ENCODE measurements around the gene TRAPPC13.
"Not testable (repeated sequence)": the region's sequence is repeated elsewhere in the genome, so short reads cannot be mapped to it uniquely, and the experiment has no call there.

Gene TRAPPC13

DNA sequence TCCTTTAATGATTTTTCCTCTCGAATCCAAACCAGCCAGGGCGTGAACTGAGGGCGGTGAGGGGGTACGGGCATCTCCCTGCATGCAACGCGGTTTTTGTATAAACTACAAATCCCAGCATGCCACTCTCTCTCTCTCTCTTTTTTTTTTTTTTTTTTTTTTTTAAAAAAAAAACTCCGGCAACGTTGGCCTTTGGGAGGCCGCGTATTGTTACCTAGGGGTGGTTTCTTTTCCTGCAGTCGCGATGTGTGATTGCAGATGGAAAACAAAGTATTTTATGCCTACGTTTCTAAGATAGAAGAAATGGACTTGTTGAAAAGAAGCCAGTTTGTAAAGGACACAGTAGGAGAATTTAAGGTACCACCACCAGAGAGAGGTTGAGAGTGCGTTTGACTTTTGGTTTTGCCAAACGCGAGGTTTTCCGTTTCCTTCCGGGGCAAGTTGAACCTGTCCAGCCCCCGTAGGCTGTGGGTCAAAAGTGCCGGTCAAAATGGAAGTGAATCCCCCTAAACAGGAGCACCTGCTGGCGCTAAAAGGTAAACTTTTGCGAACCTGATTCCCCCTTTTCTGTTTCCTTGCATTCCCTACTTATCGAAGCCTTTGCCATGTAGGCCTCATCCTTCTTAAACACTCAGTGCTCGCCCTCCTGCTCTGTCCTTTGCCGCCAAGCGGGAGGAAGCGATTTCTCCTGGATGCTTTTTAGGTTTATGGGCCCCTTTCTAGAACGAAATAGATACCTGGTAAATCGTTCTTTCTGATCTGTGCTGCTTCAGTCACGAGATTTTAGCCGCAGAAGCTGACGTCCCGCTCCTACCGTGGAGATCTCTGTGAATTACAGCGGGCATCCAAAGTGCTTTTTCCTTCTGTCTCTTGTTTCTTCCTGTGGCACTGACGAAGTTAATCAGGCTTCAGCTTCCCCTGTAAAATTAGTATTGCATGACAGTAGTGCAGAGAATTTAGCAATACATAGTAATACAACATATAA is at the start of gene TRAPPC13, which contains the start of gene SHLD3:
Gene TRAPPC13, plus strand, starts transcription at position 457 of the 985 bp plus-strand sequence. Its CDS starts 34 bp downstream, at position 491.
Gene SHLD3, plus strand, starts transcription at position 457 of the 985 bp plus-strand sequence. CDS start 4,561 bp downstream, outside the sequence.
- peak; percentile 91 to 92 for DNase-seq

DNA sequence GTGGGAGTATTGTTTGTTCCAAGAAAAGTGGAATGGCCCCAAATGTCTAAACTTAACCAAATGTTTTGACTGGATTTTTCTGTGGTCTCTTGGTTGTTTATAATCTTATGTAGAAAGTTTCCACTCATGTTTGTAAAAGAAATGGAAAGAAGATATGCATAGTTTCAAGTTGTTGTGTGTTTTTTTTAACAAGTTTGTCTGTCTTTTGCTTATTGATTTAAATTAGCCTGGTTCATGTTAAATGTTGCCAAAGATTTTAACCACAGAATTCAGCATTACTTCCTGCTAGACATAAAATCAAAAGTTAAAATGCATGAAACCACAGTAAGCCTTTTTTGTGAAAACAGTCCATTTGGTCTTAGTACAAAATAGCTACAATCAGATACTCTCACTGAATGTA is 47.7 kb upstream of the TRAPPC13 start:
- DNase-seq = no peak

DNA sequence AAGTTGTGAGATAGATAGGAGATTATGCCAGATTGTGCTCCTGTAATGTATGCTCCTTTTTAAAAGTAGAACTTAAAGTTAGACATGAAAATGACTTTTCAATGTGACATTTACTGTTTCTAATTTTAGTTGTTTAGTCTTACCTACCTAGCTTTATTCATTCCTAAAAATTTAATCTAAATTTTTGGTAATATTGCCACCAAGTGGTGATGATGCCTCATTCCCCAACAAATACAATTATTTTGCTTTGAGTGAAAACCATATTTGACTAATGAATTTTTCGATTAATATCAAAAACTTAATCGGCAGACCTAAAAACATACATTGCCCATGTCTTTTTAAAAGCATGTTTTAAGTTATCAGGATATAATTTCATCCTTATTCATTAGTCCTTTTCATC is 36.1 kb upstream of the TRAPPC13 start:
- no peak for DNase-seq

- DNase-seq = not testable (repeated sequence)
Observed at GRCh38 chr5:65601761-65602160, 23.1 kb upstream of the TRAPPC13 start.

DNA sequence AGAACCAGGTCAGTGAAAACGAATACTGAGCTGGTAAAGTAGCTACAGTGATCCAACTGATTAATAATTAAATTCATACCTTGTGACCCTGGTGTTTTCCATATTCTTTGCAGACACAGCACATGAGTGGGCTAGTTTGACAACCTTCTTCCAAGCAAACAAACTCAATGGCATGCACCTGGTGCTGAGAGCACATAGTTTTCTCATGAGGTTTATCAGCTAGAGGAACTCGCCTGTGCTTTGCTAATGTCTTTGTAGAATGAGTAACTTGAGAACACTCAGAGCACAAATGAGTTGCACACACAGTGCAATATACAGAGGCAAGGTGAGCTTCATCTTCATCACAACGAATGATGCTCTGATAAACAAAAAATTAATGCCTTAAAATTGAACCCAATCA is 13.3 kb upstream of the TRAPPC13 start:
- DNase-seq = no peak

GRCh38 chr5:65612298-65612907 is 12.4 kb upstream of the TRAPPC13 start:
- no peak for DNase-seq

DNA sequence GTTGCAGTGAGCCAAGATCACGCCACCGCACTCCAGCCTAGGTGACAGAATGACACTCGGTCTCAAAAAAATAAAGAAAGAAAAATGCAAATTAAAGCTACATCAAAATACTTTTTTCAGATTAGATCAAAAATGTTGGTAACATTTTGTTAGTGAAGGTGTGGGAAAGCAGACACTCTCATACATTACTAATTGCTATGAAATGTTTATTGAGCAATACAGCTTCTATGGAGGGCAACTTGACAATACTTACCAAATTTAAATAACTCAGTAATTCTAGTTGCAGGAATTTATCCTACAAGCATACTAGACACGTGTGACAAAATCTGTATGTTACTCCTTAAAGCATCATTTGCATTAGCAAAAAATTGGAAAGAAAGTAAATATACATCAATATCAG is 4.8 kb upstream of the TRAPPC13 start:
- no peak for DNase-seq

DNA sequence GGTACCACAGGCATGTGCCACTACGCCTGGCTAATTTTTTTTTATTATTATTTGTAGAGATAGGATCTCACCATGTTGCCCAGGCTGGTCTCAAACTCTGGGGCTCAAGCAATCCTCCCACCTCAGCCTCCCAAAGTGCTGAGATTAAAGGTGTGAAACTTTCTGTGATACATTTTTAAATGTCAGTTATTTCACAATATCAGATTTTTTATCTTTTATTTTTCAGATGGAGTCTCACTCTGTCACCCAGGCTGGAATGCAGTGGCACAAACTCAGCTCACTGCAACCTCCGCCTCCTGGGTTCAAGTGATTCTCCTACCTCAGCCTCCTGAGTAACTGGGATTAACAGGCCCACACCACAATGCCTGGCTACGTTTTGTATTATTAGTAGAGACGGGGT is 2.9 kb upstream of the TRAPPC13 start:
- DNase-seq = not testable (repeated sequence)

DNA sequence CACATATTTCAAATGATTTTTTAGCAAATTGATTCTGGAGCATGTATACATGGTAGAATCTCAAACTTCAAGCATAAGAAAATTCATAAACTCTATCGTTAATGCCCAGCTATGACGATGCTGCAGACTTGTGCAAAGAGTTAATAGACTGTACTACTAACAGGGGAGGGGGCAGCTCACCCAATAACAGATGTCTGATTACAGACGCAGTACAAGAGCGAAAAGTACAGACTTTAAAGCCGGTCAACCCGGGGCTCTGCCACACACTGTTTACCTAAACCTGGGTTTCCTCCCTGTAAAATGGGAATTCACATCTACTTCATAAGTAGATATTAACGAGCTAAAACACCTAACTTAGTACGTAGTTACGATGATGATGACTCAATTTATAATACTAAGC is 1.3 kb upstream of the TRAPPC13 start:
- DNase-seq = peak in 1 of 2 experiments; percentile 46

DNA sequence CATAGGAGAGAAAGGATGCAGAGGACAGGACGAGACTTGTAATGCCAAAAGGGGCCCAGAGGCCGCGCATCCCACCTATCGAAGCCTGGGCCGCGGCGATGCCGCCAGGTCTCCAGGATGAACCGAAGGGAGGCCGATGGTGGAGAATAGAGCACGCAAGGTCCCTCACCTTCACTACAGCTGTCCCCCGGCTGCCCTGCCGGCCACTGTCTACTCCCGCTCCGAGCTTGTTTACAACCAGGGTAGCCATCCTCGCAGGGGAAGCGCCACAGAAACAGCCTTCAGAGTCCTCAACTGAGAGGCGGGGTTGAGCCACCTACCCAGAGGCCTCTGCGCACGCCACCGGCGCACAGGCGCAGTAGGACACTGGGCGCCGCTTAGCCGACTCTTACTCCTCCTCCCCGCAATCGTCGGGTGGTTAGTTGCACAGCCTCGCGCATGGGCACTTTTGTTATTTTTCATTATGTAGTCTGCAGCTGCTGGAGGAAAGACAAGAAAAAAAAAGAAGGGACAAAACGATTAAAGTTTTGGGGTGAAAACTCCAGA is 729 bp upstream of the TRAPPC13 start, which contains the start of gene TRIM23:
Gene TRIM23, minus strand, starts transcription at position 309 of the 546 bp plus-strand sequence. Its CDS starts 59 bp downstream, at position 250.
- DNase-seq = peak; percentile 92 to 93

DNA sequence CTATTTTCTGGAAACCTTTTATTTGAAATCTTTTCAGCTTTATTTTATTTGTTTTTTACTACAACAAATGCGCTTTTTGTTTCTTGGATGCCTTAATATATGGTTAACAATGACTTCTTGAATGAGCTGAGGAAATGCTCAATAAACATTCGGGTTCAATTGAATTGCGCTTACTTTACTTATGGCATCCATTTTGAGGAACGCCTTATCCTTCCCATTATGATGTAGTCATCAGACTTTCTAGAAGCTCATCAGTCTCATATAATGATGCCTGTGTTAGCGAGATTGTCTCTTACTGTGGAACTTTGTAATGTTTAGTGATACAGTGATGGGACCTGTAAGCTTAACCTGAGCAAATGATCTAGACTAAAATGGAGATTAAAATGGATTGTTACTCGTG is 916 bp downstream of the TRAPPC13 start:
- no peak for DNase-seq

DNA sequence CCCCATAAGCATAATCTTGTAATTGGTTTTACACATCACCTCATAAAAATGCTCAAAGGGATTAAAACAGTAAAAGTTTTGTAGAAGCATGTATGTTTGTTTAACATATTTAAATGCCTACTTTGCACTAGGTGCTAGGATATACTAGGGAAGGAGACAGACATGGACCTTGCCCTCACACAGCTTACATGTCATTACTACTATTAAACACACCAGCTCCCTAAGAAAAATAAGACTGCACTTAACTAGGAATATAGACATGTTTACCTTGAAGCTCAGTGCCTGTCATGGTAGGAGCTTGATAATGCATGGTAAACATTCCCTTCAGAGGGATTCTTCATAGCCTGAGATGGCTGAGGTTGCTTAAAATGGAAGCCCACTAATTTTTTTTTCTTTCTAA is 6.2 kb downstream of the TRAPPC13 start:
- no peak for DNase-seq

DNA sequence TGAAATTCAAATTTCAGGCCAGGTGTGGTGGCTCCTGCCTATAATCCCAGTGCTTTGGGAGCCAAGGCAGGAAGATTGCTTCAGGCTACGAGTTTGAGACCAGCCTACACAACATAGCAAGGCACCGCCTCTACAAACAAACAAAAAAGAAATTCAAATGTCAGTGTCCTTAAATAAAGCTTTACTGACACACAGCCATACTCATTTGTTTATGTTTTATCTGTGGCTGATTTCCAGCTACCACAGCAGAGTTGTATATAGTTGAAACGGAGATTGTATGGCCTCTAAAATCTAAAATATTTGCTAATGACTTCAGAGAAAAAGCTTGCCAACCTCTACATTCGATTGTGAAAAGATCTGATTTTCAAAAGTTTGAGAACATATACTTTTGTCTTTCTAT is 15.4 kb downstream of the TRAPPC13 start:
- DNase-seq = no peak

DNA sequence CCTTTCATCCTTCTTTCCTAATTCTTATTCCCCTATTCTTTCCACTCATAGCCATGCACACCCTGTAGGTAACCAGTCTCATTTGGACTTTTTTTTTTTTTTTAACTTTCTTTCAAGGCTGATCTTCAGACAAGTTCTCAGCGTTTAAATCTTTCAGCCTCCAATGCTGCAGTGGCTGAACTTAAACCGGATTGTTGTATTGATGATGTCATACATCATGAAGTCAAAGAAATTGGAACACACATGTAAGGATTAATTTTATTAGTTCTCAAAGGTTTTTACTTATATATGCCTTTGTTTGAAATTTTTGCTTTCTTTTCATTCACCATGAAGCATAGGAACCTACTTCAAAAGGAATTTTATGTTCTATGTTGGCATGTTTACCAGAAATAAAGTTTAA is 22.1 kb downstream of the TRAPPC13 start:
- DNase-seq = no peak

- DNase-seq = no peak
Observed at GRCh38 chr5:65647941-65648340, 23.1 kb downstream of the TRAPPC13 start.

- no peak for DNase-seq
Observed at GRCh38 chr5:65651144-65651543, 26.3 kb downstream of the TRAPPC13 start.

DNA sequence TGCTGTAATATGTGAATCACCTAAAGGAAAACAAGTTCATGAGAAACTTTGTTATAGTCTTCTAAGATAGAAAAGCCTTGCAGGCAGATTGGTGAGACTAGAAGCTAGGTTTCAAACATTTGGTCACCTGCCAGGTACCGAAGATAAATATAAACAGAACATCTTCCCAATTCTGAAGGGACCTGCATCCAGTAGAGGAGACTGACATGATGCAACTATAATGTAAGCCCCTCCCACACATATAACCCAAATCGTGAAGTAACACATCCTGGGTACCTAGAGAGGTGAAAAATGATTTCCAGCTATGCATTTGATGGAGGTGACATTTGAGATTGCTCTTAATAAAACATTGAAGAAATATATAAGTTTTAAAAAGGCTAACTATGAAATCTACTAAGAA is 29.9 kb downstream of the TRAPPC13 start:
- no peak for DNase-seq

DNA sequence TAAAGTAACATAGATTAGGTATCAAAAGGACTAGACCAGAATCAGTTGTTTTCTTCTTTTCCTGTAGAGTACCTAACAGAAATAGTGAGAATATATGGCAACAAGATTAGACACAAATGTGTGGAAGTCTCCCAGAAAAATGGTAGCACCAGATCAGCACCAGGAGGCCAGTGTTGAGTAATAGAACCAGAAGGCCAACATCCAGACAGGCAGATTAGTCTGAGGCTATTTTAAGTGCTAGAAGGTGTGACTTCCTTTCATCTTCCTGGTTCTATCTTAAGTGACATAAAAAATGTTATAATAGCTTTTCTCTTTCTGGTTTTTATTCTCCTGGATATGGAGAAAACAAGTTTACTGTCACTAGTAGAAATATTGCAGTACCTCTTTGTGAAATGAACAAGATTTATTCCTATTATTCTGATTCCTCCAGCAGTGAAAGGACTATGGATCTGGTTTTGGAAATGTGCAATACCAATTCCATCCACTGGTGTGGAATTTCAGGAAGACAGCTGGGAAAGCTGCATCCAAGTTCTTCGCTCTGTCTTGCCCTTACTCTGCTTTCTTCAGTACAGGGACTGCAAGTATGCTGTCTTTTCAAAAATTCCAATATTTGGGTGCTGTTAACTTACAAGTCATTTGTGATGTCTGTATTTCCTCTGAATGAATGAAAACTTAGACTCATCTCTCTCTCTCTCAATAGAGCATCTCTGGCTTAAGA is 39.1 kb downstream of the TRAPPC13 start:
- no peak for DNase-seq

DNA sequence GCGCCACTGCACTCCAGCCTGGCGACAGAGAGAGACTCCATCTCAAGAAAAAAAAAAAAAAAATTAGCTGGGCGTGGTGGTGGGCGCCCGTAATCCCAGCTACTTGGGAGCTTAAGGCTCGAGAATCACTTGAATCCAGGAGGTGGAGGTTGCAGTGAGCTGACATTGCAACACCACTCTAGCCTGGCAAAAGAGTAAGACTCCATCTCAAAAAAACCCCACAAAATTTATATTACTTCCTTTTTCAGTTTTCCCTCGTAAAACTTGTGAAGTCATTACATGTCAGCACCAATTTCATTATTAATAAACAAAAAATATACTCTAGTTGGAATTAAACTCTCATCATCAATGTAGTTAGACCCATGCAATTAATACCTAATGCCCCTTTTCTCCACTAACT is 43.9 kb downstream of the TRAPPC13 start:
- DNase-seq = no peak

GRCh38 chr5:65672796-65673195 is 48.0 kb downstream of the TRAPPC13 start:
- DNase-seq = peak; percentile 11 to 21

DNA sequence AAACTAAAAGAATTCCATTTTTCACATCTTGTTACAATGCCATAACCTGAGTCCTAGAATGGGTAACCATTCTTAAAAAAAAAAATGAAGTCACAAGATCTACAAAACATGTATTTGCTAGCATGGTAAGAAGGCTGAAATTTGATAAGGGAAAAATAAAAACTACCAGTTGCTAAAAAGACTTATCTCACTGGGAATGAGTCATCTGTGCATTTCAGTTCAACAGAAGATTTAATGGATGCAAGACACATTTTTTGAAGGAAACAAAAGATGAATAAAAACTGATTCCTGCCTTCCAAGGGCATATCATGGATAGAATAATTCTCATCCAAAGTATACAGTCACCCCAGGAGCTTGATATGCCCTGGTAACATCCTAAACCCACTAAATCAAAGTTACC is 49.9 kb downstream of the TRAPPC13 start:
- no peak for DNase-seq

- peak; percentile 8 to 12 for DNase-seq
Observed at GRCh38 chr5:65676056-65676455, 51.2 kb downstream of the TRAPPC13 start.

GRCh38 chr5:65682148-65682547 is 57.3 kb downstream of the TRAPPC13 start:
- DNase-seq = no peak
